WTC11 (cell line): ENCODE results near the gene FBXO9.

Source experiments
- CREB1 ChIP-seq: sonication (generic); formaldehyde crosslinking; IDR thresholded peaks from 2 replicates; pipeline ENCODE4 v1.8.0; 2023; ENCODE audit warnings: mild to moderate bottlenecking, missing genetic modification reagents
- CTCF ChIP-seq: fragments of 200-600 bp; IDR thresholded peaks from 2 replicates; pipeline ENCODE4 v1.8.0; 2022; ENCODE audit warnings: antibody characterized with exemption
- MAX ChIP-seq: sonication (generic); formaldehyde crosslinking; IDR thresholded peaks from 2 replicates; pipeline ENCODE4 v1.8.0; 2022; ENCODE audit warnings: mild to moderate bottlenecking, missing genetic modification reagents
- TEAD4 ChIP-seq: sonication (generic); formaldehyde crosslinking; IDR thresholded peaks from 2 replicates; pipeline ENCODE4 v1.8.0; 2022; ENCODE audit warnings: mild to moderate bottlenecking, missing genetic modification reagents
- ZMAT4 ChIP-seq: fragments of 250-450 bp; sonication (Bioruptor Pico); IDR thresholded peaks from 2 replicates; pipeline ENCODE4 v1.9.0; 2021; ENCODE audit warnings: mild to moderate bottlenecking
- ZNF532 ChIP-seq: fragments of 250-450 bp; sonication (Bioruptor Pico); IDR thresholded peaks from 2 replicates; pipeline ENCODE4 v1.9.0; 2021; ENCODE audit warnings: mild to moderate bottlenecking, borderline replicate concordance

GRCh38 chr6:53054532-53054931 is 10.7 kb upstream of the FBXO9 start:
- TF ChIP-seq CTCF (no peak), CREB1 (CRISPR knock-in tag) (no peak), MAX (CRISPR knock-in tag) (no peak), TEAD4 (CRISPR knock-in tag) (no peak), ZNF532 (CRISPR knock-in tag) (no peak), ZMAT4 (no peak)
